SU-DHL-6 (cell line): ENCODE results near the gene SMARCD3.

Experiments
- H2AFZ ChIP-seq: fragments of 200-600 bp; sonication (generic); 2 replicates; pipeline ENCODE4 v1.6.1; 2014; ENCODE audit warnings: low read depth, mild to moderate bottlenecking, moderate library complexity, mixed read lengths, antibody characterized with exemption, low read length; ENCODE audit not compliant: severe bottlenecking
- H3F3A ChIP-seq: fragments of 200-600 bp; shearing (Covaris generic); 2 replicates; pipeline ENCODE4 v1.6.0; 2016; ENCODE audit warnings: antibody characterized with exemption, mild to moderate bottlenecking; ENCODE audit not compliant: insufficient read depth
- H3K27ac ChIP-seq: fragments of 200-600 bp; sonication (generic); 2 replicates; pipeline ENCODE4 v1.5.1; 2016; ENCODE audit warnings: low read depth, mild to moderate bottlenecking, low read length, moderate library complexity, mixed read lengths
- H3K27me3 ChIP-seq: fragments of 200-600 bp; sonication (generic), shearing (Covaris generic); 2 replicates; pipeline ENCODE4 v1.6.0; 2014; ENCODE audit warnings: mild to moderate bottlenecking, low read length
- H3K36me3 ChIP-seq: fragments of 200-600 bp; sonication (generic); 2 replicates; pipeline ENCODE4 v1.6.1; 2014; ENCODE audit warnings: mild to moderate bottlenecking, low read length, mixed read lengths
- H3K4me2 ChIP-seq: fragments of 300-600, 200-600 bp; shearing (Covaris generic), sonication (generic); 2 replicates; pipeline ENCODE4 v1.6.0; 2014; ENCODE audit warnings: low read length, low read depth, mild to moderate bottlenecking; ENCODE audit not compliant: poor library complexity, severe bottlenecking
- H3K4me3 ChIP-seq: fragments of 200-600 bp; sonication (generic); 2 replicates; pipeline ENCODE4 v1.5.1; 2014; ENCODE audit warnings: antibody characterized with exemption, low read length, mild to moderate bottlenecking, mixed read lengths; ENCODE audit not compliant: insufficient read depth, poor library complexity, severe bottlenecking
- H3K79me2 ChIP-seq: fragments of 200-600 bp; sonication (generic); 2 replicates; pipeline ENCODE4 v1.6.1; 2014; ENCODE audit warnings: mild to moderate bottlenecking, low read length, moderate library complexity; ENCODE audit not compliant: insufficient read depth
- H3K9ac ChIP-seq: fragments of 200-600 bp; sonication (generic); 2 replicates; pipeline ENCODE4 v1.7.0; 2014; ENCODE audit warnings: mild to moderate bottlenecking, low read length
- H3K9me2 ChIP-seq: fragments of 200-600 bp; sonication (generic); replicated peaks from 2 replicates; pipeline ENCODE4 v1.6.1; 2014; ENCODE audit warnings: low read length; ENCODE audit not compliant: insufficient read depth
- H3K9me3 ChIP-seq: fragments of 200-600 bp; sonication (generic); 2 replicates; pipeline ENCODE4 v1.6.1; 2014; ENCODE audit warnings: low read length, mixed read lengths; ENCODE audit not compliant: insufficient read depth
- H4K20me1 ChIP-seq: fragments of 200-600 bp; sonication (generic); 2 replicates; pipeline ENCODE4 v1.6.1; 2014; ENCODE audit warnings: low read depth, mild to moderate bottlenecking, antibody characterized with exemption, low read length, moderate library complexity, mixed read lengths
- CTCF ChIP-seq: fragments of 200-600 bp; sonication (generic); IDR thresholded peaks from one replicate; pipeline ENCODE4 v1.5.1; 2017; ENCODE audit warnings: antibody characterized with exemption, mild to moderate bottlenecking, low read length, moderate library complexity; ENCODE audit not compliant: insufficient read depth, poor library complexity, severe bottlenecking
- EZH2phosphoT487 ChIP-seq: fragments of 200-600 bp; sonication (generic), shearing (Covaris generic); conservative IDR thresholded peaks from 2 replicates; pipeline ENCODE4 v1.6.1; 2018; ENCODE audit warnings: mild to moderate bottlenecking, antibody characterized with exemption, low read length, moderate library complexity, mixed read lengths

Gene SMARCD3

GRCh38 chr7:151244841-151245346, 3.6 kb downstream of the SMARCD3 start:
- Histone ChIP-seq H2AFZ (peak overlapping the region; percentile 9), H3K27ac (no peak overlapping the region), H3K4me3 (peak overlapping the region; percentile 9), H3K9me3 (no peaks in the 10 kb centered on the region), H4K20me1 (no peaks in the 10 kb centered on the region), H3K79me2 (no peaks in the 10 kb centered on the region), H3K36me3 (no peaks in the 10 kb centered on the region), H3K27me3 (no peaks in the 10 kb centered on the region), H3K9ac (peak overlapping the region; percentile 17; the same call in 1 of the 2 replicates), H3F3A (no peaks in the 10 kb centered on the region), H3K9me2 (no peaks in the 10 kb centered on the region), H3K4me2 (peak overlapping the region; percentile 58)
- TF ChIP-seq EZH2phosphoT487 (no peak), CTCF (no peak)

GRCh38 chr7:151244196-151244840, 4.2 kb downstream of the SMARCD3 start:
- H3K27ac ChIP-seq: no peak overlapping the region
- no peaks in the 10 kb centered on the region for H3K9me3 ChIP-seq
- H3K79me2 ChIP-seq: no peaks in the 10 kb centered on the region
- H3K27me3 ChIP-seq: no peaks in the 10 kb centered on the region
- no peaks in the 10 kb centered on the region for H3K36me3 ChIP-seq
- H3K9me2 ChIP-seq: no peaks in the 10 kb centered on the region
- peak overlapping the region; percentile 58 for H3K4me2 ChIP-seq
- TF ChIP-seq EZH2phosphoT487: no peak
- peak; percentile 75 for TF ChIP-seq CTCF
- no peak overlapping the region for H2AFZ ChIP-seq
- no peaks in the 10 kb centered on the region for H4K20me1 ChIP-seq
- H3K9ac ChIP-seq: no peak overlapping the region
- H3F3A ChIP-seq: no peaks in the 10 kb centered on the region
- no peak overlapping the region for H3K4me3 ChIP-seq

GRCh38 chr7:151243408-151244195, 4.9 kb downstream of the SMARCD3 start:
- H3K79me2 ChIP-seq: no peaks in the 10 kb centered on the region
- H3K4me2 ChIP-seq: peak overlapping the region; percentile 19
- no peaks in the 10 kb centered on the region for H3K9me2 ChIP-seq
- H2AFZ ChIP-seq: no peak overlapping the region
- TF ChIP-seq CTCF (no peak), EZH2phosphoT487 (no peak)
- no peaks in the 10 kb centered on the region for H3K9me3 ChIP-seq
- no peak overlapping the region for H3K9ac ChIP-seq
- no peak overlapping the region for H3K27ac ChIP-seq
- no peaks in the 10 kb centered on the region for H4K20me1 ChIP-seq
- no peaks in the 10 kb centered on the region for H3K36me3 ChIP-seq
- H3F3A ChIP-seq: no peaks in the 10 kb centered on the region
- no peaks in the 10 kb centered on the region for H3K27me3 ChIP-seq
- no peak overlapping the region for H3K4me3 ChIP-seq
